PC-9 (cell line): ENCODE data around the gene CLEC4D. TPM values are rescaled to one million over a fixed set of nuclear protein-coding genes. Genes with fewer than 3 reads are reported as not detected.

Experiments used
- BruUV-seq: library from RNA; stranded (reverse); fragments of 400-500 nt; replicated peaks from 2 replicates; lab custom pipeline; 2021; lab: Mats Ljungman, UMichigan
- CTCF ChIA-PET: fragments of 300-600 bp; sonication (Branson Sonifier 250); formaldehyde crosslinking; loops from one replicate; lab custom pipeline; 2022; ENCODE audit warnings: antibody characterized with exemption; lab: Charles Lee
- POLR2A ChIA-PET: fragments of 300-600 bp; sonication (Branson Sonifier 250); formaldehyde crosslinking; loops from one replicate; lab custom pipeline; 2022; ENCODE audit warnings: antibody characterized with exemption; ENCODE audit not compliant: unreplicated experiment; lab: Charles Lee
- DNase-seq, 2 experiments: peaks; one replicate each; pipeline versions ENCODE4 v3.0.0 to v3.0.0-alpha.2; 2015 to 2022; ENCODE audit warnings: mixed read lengths in 1 of 2
- H2AFZ ChIP-seq: fragments of 200-600 bp; sonication (generic); 2 replicates; pipeline ENCODE4 v1.8.1; 2017; ENCODE audit warnings: antibody characterized with exemption
- H3F3A ChIP-seq: fragments of 200-600 bp; sonication (generic); 2 replicates; pipeline ENCODE4 v1.8.1; 2017; ENCODE audit warnings: antibody characterized with exemption, mild to moderate bottlenecking, low read depth; ENCODE audit not compliant: insufficient read depth
- H3K27ac ChIP-seq: fragments of 200-600 bp; sonication (generic); 2 replicates; pipeline ENCODE4 v1.6.1; 2016; ENCODE audit warnings: mixed run types
- H3K27me3 ChIP-seq: fragments of 200-600 bp; sonication (generic); 2 replicates; pipeline ENCODE4 v1.6.1; 2016; ENCODE audit warnings: low read depth, mixed run types; ENCODE audit not compliant: insufficient read depth
- H3K36me3 ChIP-seq: fragments of 200-600 bp; sonication (generic); 2 replicates; pipeline ENCODE4 v1.6.1; 2016; ENCODE audit warnings: low read depth, mixed run types
- H3K4me1 ChIP-seq: fragments of 200-600 bp; sonication (generic); replicated peaks from 2 replicates; pipeline ENCODE4 v1.6.1; 2016; ENCODE audit warnings: mixed run types; ENCODE audit not compliant: insufficient read depth
- H3K4me2 ChIP-seq: fragments of 200-600 bp; sonication (generic); 2 replicates; pipeline ENCODE4 v1.6.1; 2017; ENCODE audit warnings: mixed run types
- H3K4me3 ChIP-seq: fragments of 200-600 bp; sonication (generic); 2 replicates; pipeline ENCODE4 v1.6.1; 2016; ENCODE audit warnings: mixed run types
- H3K79me2 ChIP-seq: fragments of 200-600 bp; sonication (generic); 2 replicates; pipeline ENCODE4 v1.6.1; 2017; ENCODE audit warnings: low read depth, mixed run types
- H3K9me2 ChIP-seq: fragments of 200-600 bp; sonication (generic); 2 replicates; pipeline ENCODE4 v1.8.1; 2017; ENCODE audit warnings: mild to moderate bottlenecking; ENCODE audit not compliant: insufficient read depth
- H3K9me3 ChIP-seq: fragments of 200-600 bp; sonication (generic); 2 replicates; pipeline ENCODE4 v1.8.1; 2016; ENCODE audit warnings: low read depth; ENCODE audit not compliant: insufficient read depth
- H4K20me1 ChIP-seq: fragments of 200-600 bp; sonication (generic); 2 replicates; pipeline ENCODE4 v1.8.1; 2017; ENCODE audit not compliant: insufficient read depth
- CTCF ChIP-seq: fragments of 200-600 bp; sonication (generic); conservative IDR thresholded peaks from 2 replicates; pipeline ENCODE4 v1.6.1; 2017; ENCODE audit warnings: mixed run types, antibody characterized with exemption, mild to moderate bottlenecking, moderate library complexity
- EZH2 ChIP-seq: fragments of 200-600 bp; sonication (generic); IDR thresholded peaks from 2 replicates; pipeline ENCODE4 v1.8.0; 2017; ENCODE audit warnings: antibody characterized with exemption, low read depth
- intact Hi-C: fragments of 100-400 bp; cut with micrococcal nuclease; formaldehyde crosslinking; loops from one replicate; pipeline ENCODE4 v1.10.0; 2022; ENCODE audit not compliant: unreplicated experiment
- total RNA-seq: library from RNA; stranded (reverse); gene quantifications from 2 replicates; pipeline ENCODE4 v1.2.3, GENCODE V29; 2021

CLEC4D gene
- total RNA-seq, 1 experiment from 2014 or later, result not detected

DNA sequence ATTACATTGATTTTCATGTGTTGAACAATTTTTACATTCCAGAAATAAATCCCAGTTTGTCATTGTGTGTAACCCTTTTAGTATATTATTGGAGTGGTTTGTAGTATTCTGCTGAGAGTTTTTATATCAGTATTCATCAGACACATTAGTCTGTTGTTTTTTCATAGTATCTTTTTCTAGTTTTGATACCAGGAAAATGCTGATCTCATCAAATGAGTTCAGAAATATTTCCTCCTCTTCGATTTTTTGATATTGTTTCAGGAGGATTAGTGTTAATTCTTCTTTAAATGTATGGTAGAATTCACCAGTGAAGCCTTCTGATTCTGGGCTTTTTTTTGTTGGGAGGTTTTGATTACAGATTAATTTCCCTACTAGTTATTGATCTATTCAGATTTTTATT is 42.2 kb upstream of the CLEC4D start:
- DNase-seq, result no peak
- Histone ChIP-seq H3K9me3 (no peaks in the 10 kb centered on the region), H3F3A (no peaks in the 10 kb centered on the region), H3K4me1 (no peaks in the 10 kb centered on the region), H3K4me2 (no peak overlapping the region), H3K9me2 (no peaks in the 10 kb centered on the region), H3K27me3 (no peaks in the 10 kb centered on the region), H3K4me3 (no peak overlapping the region), H2AFZ (no peak overlapping the region), H3K27ac (no peak overlapping the region), H3K36me3 (no peaks in the 10 kb centered on the region), H3K79me2 (no peaks in the 10 kb centered on the region), H4K20me1 (no peaks in the 10 kb centered on the region)
- no peak for TF ChIP-seq CTCF
- no peak for TF ChIP-seq EZH2
- intact Hi-C loops, result no loop called here
- POLR2A ChIA-PET, result no interaction called here
- CTCF ChIA-PET, result no interaction called here
- no TSS peak for BruUV-seq

DNA sequence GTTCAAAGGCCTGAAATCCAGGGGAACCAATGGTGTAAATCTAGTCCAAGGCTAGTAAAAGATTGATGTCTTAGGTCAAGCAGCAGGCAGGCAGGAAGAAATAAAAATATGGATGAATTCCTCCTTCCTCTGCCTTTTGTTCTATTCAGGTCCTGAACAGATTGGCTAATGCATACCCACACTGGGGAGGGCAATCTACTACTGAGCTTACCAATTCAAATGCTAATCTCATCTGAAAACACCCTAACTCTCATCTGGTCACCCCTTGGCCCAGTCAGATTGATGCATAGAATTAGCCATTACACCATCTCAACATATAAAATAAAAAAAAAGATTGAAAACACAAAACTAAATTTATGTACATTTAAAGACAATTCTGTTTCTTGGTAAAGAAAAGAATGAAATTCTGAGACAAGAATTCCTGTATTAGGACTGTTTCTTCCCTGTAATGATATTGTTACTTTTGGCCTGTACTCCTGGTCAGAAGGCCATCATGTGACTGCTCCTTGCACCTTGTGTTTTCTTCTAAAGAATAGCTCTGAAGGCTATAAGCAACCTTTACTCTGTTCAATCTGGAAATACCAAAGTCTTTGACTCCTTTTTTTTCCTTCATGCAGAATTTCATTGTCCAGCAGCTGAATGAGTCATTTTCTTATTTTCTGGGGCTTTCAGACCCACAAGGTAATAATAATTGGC is 37.6 kb upstream of the CLEC4D start:
- Histone ChIP-seq H3K4me3 (no peak overlapping the region), H3K36me3 (no peaks in the 10 kb centered on the region), H3K9me3 (no peaks in the 10 kb centered on the region), H3K4me2 (no peak overlapping the region), H3K27me3 (0 out of 2 replicates have a peak, but pooled peaks cover 4% of the 10 kb centered on the region), H3K27ac (no peak overlapping the region), H3K9me2 (no peaks in the 10 kb centered on the region), H4K20me1 (no peaks in the 10 kb centered on the region), H2AFZ (no peak overlapping the region), H3K79me2 (no peaks in the 10 kb centered on the region), H3K4me1 (no peaks in the 10 kb centered on the region), H3F3A (no peaks in the 10 kb centered on the region)
- TF ChIP-seq CTCF (no peak), EZH2 (no peak)
- ChIA-PET CTCF (no interaction called here), POLR2A (no interaction called here)
- DNase-seq, result no peak
- BruUV-seq, result no TSS peak
- intact Hi-C loops, result no loop called here

- Histone ChIP-seq H3K27me3 (peaks cover 7% of the 10 kb centered on the region; the same call in 1 of the 2 replicates), H3K4me1 (no peaks in the 10 kb centered on the region), H4K20me1 (no peaks in the 10 kb centered on the region), H3K27ac (no peak overlapping the region), H3K9me3 (no peaks in the 10 kb centered on the region), H3K9me2 (no peaks in the 10 kb centered on the region), H3K4me3 (no peak overlapping the region), H3K4me2 (no peak overlapping the region), H3K79me2 (no peaks in the 10 kb centered on the region), H3K36me3 (no peaks in the 10 kb centered on the region), H3F3A (no peaks in the 10 kb centered on the region), H2AFZ (no peak overlapping the region)
- BruUV-seq, result no TSS peak
- POLR2A ChIA-PET, result no interaction called here
- CTCF ChIA-PET, result no interaction called here
- intact Hi-C loops, result no loop called here
- TF ChIP-seq CTCF (no peak), EZH2 (no peak)
- DNase-seq, result no peak
Measured at GRCh38 chr12:8482571-8483061, 30.7 kb upstream of the CLEC4D start.
